HCT116 (cell line): ENCODE results near the gene CD2. TPM values are rescaled to one million over a fixed set of nuclear protein-coding genes. Genes with fewer than 3 reads are reported as not detected.

Source experiments
- ATAC-seq: fragments of 200-7000 bp; cut with Tn5 transposase; 2 replicates; pipeline ENCODE4 v1.9.1; 2020; ENCODE audit warnings: mild to moderate bottlenecking, moderate library complexity
- BruUV-seq: library from RNA; stranded (reverse); fragments of 400-500 nt; replicated peaks from 2 replicates; lab custom pipeline; 2021; lab: Mats Ljungman, UMichigan
- CTCF ChIA-PET: fragments of 300-600 bp; sonication (Branson Sonifier 250); formaldehyde crosslinking; loops from one replicate; lab custom pipeline; 2021; ENCODE audit warnings: antibody characterized with exemption; lab: Charles Lee
- POLR2A ChIA-PET: fragments of 300-600, 350-600 bp; sonication (Branson Sonifier 250); formaldehyde crosslinking; loops from one replicate; lab custom pipeline; 2021; ENCODE audit warnings: antibody characterized with exemption; lab: Charles Lee
- RAD21 ChIA-PET, 2 experiments: fragments of 300-600 bp; sonication (Branson Sonifier 250); formaldehyde crosslinking; loops; one replicate each; lab custom pipeline; 2023; ENCODE audit warnings: low total read pairs in 2 of 2; ENCODE audit not compliant: uncharacterized antibody in 2 of 2, unreplicated experiment in 2 of 2, low non-redundant PET in 1 of 2; lab: Charles Lee
- DNase-seq: peaks from one replicate; pipeline ENCODE4 v3.0.0-alpha.2; 2010; ENCODE audit warnings: low read depth, low spot score
- H2AFZ ChIP-seq: fragments of 200-600 bp; shearing (Covaris generic), sonication (generic); 2 replicates; pipeline ENCODE4 v1.6.1; 2017; ENCODE audit warnings: low read depth, mixed run types, mixed read lengths, antibody characterized with exemption, low read length; ENCODE audit not compliant: poor library complexity, severe bottlenecking
- H3K27ac ChIP-seq: 2 replicates; pipeline ENCODE4 v1.5.1; 2012; ENCODE audit warnings: low read depth, low read length
- H3K27me3 ChIP-seq: fragments of 200-600 bp; sonication (generic); 2 replicates; pipeline ENCODE4 v1.6.1; 2016; ENCODE audit warnings: mixed run types, low read length, mixed read lengths; ENCODE audit not compliant: insufficient read depth
- H3K36me3 ChIP-seq, 2 experiments: fragments of 200-500 bp in 1 of 2; fragments of 200-600 bp in 1 of 2; sonication (Bioruptor generic) in 1 of 2; sonication (generic) in 1 of 2; 2 replicates each; pipeline versions ENCODE4 v1.5.1 to v1.6.1; 2014 to 2016; ENCODE audit warnings: low read length in 2 of 2, inconsistent platforms in 1 of 2, mixed read lengths in 1 of 2, mixed run types in 1 of 2; ENCODE audit not compliant: insufficient read depth in 2 of 2, control insufficient read depth in 1 of 2
- H3K4me1 ChIP-seq, 2 experiments: fragments of 200-600 bp in 1 of 2; sonication (generic) in 1 of 2; 2 replicates each; pipeline versions ENCODE4 v1.5.1 to v1.6.1; 2012 to 2017; ENCODE audit warnings: low read length in 2 of 2, inconsistent platforms in 1 of 2, mild to moderate bottlenecking in 1 of 2, mixed read lengths in 1 of 2, mixed run types in 1 of 2, moderate library complexity in 1 of 2; ENCODE audit not compliant: insufficient read depth in 2 of 2, control insufficient read depth in 1 of 2
- H3K4me2 ChIP-seq: fragments of 200-600 bp; sonication (generic); 2 replicates; pipeline ENCODE4 v1.6.1; 2017; ENCODE audit warnings: mixed run types, low read length, mixed read lengths
- H3K4me3 ChIP-seq, 2 experiments: fragments of 200-600 bp in 1 of 2; sonication (generic) in 1 of 2; replicated peaks in 1 of 2; 2 replicates each; pipeline ENCODE4 v1.5.1; 2011 to 2016; ENCODE audit warnings: low read length in 2 of 2, control low read depth in 1 of 2, low read depth in 1 of 2, mild to moderate bottlenecking in 1 of 2, mixed read lengths in 1 of 2, mixed run types in 1 of 2
- H3K79me2 ChIP-seq: fragments of 200-600 bp; sonication (generic); 2 replicates; pipeline ENCODE4 v1.6.1; 2017; ENCODE audit warnings: mild to moderate bottlenecking, mixed run types, low read length, moderate library complexity, mixed read lengths; ENCODE audit not compliant: insufficient read depth
- H3K9ac ChIP-seq: fragments of 200-600 bp; sonication (generic); 2 replicates; pipeline ENCODE4 v1.6.1; 2016; ENCODE audit warnings: low read length, mixed read lengths
- H3K9me2 ChIP-seq: fragments of 200-600 bp; sonication (generic), shearing (Covaris generic); 2 replicates; pipeline ENCODE4 v1.6.1; 2017; ENCODE audit warnings: mixed run types, mild to moderate bottlenecking, moderate library complexity; ENCODE audit not compliant: insufficient read depth
- H3K9me3 ChIP-seq, 2 experiments: fragments of 200-500 bp in 1 of 2; fragments of 200-600 bp in 1 of 2; sonication (Bioruptor generic) in 1 of 2; sonication (generic) in 1 of 2; 2 replicates each; pipeline ENCODE4 v1.6.1; 2014 to 2017; ENCODE audit warnings: low read length in 2 of 2, mixed read lengths in 2 of 2, inconsistent platforms in 1 of 2, low read depth in 1 of 2, mild to moderate bottlenecking in 1 of 2, mixed run types in 1 of 2, moderate library complexity in 1 of 2; ENCODE audit not compliant: control insufficient read depth in 1 of 2, insufficient read depth in 1 of 2
- H4K20me1 ChIP-seq: fragments of 200-600 bp; sonication (generic), shearing (Covaris generic); 2 replicates; pipeline ENCODE4 v1.6.1; 2017; ENCODE audit warnings: mixed run types, mild to moderate bottlenecking, moderate library complexity; ENCODE audit not compliant: insufficient read depth
- ATF3 ChIP-seq: IDR thresholded peaks from 2 replicates; pipeline ENCODE4 v1.6.1; 2012
- CBX3 ChIP-seq: IDR thresholded peaks from 2 replicates; pipeline ENCODE4 v1.6.1; 2012; ENCODE audit warnings: low read depth
- CEBPB ChIP-seq: IDR thresholded peaks from 2 replicates; pipeline ENCODE4 v1.6.1; 2012; ENCODE audit warnings: low read depth
- CTCF ChIP-seq, 3 experiments: fragments of 200-600 bp in 1 of 3; sonication (generic) in 1 of 3; IDR thresholded peaks in 2 of 3; conservative IDR thresholded peaks in 1 of 3; 2 replicates each; pipeline ENCODE4 v1.5.1; 2012 to 2017; ENCODE audit warnings: low read depth in 2 of 3, low read length in 2 of 3, antibody characterized with exemption in 1 of 3, borderline replicate concordance in 1 of 3, control low read depth in 1 of 3, mild to moderate bottlenecking in 1 of 3, mixed read lengths in 1 of 3, mixed run types in 1 of 3, moderate library complexity in 1 of 3; ENCODE audit not compliant: insufficient read depth in 1 of 3
- EGR1 ChIP-seq: IDR thresholded peaks from 2 replicates; pipeline ENCODE4 v1.6.1; 2012; ENCODE audit warnings: low read depth
- ELF1 ChIP-seq: IDR thresholded peaks from 2 replicates; pipeline ENCODE4 v1.6.1; 2012; ENCODE audit warnings: low read depth, borderline replicate concordance
- EZH2 ChIP-seq: fragments of 200-600 bp; sonication (generic); IDR thresholded peaks from 2 replicates; pipeline ENCODE4 v1.6.1; 2017; ENCODE audit warnings: antibody characterized with exemption, mixed run types
- FOSL1 ChIP-seq: IDR thresholded peaks from 2 replicates; pipeline ENCODE4 v1.6.1; 2012; ENCODE audit warnings: low read depth
- JUND ChIP-seq: IDR thresholded peaks from 2 replicates; pipeline ENCODE4 v1.6.1; 2012
- MAX ChIP-seq: IDR thresholded peaks from 2 replicates; pipeline ENCODE4 v1.6.1; 2012
- POLR2A ChIP-seq: IDR thresholded peaks from 2 replicates; pipeline ENCODE4 v1.7.0; 2011; ENCODE audit warnings: borderline replicate concordance; ENCODE audit not compliant: insufficient read depth, insufficient read length; ENCODE audit errors: extremely low read depth
- POLR2AphosphoS5 ChIP-seq: IDR thresholded peaks from 2 replicates; pipeline ENCODE4 v1.6.1; 2011; ENCODE audit warnings: mild to moderate bottlenecking, low read depth, low read length, moderate library complexity
- RAD21 ChIP-seq: IDR thresholded peaks from 2 replicates; pipeline ENCODE4 v1.6.1; 2012; ENCODE audit warnings: low read depth, mild to moderate bottlenecking
- SIN3A ChIP-seq: IDR thresholded peaks from 2 replicates; pipeline ENCODE4 v1.6.1; 2012; ENCODE audit warnings: low read depth
- SP1 ChIP-seq: IDR thresholded peaks from 2 replicates; pipeline ENCODE4 v1.6.1; 2012; ENCODE audit warnings: low read depth
- SRF ChIP-seq: IDR thresholded peaks from 2 replicates; pipeline ENCODE4 v1.6.1; 2012; ENCODE audit warnings: low read depth
- ZBTB33 ChIP-seq: IDR thresholded peaks from 2 replicates; pipeline ENCODE4 v1.6.1; 2011; ENCODE audit warnings: mild to moderate bottlenecking, low read length, moderate library complexity; ENCODE audit not compliant: insufficient replicate concordance; ENCODE audit errors: extremely low read depth
- ZFX ChIP-seq: fragments of 450-650 bp; IDR thresholded peaks from 2 replicates; pipeline ENCODE4 v1.6.1; 2017
- ZNF274 ChIP-seq: fragments of 200-500 bp; sonication (Bioruptor generic); IDR thresholded peaks from 2 replicates; pipeline ENCODE4 v1.6.1; 2014; ENCODE audit warnings: mild to moderate bottlenecking, low read depth, low read length, inconsistent platforms
- intact Hi-C: fragments of 100-400 bp; cut with micrococcal nuclease; formaldehyde crosslinking; loops from 2 replicates; pipeline ENCODE4 v1.10.0; 2022
- total RNA-seq: library from RNA; stranded (reverse); gene quantifications from one replicate; pipeline ENCODE4 v1.2.1, GENCODE V29; 2021; ENCODE audit not compliant: unreplicated experiment

Gene CD2
- total RNA-seq, 1 experiment from 2014 or later, result 0.57 TPM

GRCh38 chr1:116760487-116760886 is 6.3 kb downstream of the CD2 start:
- ChIA-PET POLR2A (no interaction called here), RAD21 (no interaction called here), CTCF (no interaction called here)
- TF ChIP-seq EGR1 (no peak), ZBTB33 (no peak), POLR2AphosphoS5 (no peak), ZFX (no peak), ZNF274 (no peak), EZH2 (no peak), CTCF (IDR thresholded peaks at IDR 0.05 in 2 of 3, conservative IDR thresholded peaks at IDR 0.05 in 1 of 3; ENCODE audit: borderline replicate concordance in 1 of 3, insufficient read depth in 1 of 3, low read depth in 2 of 3, low read length in 2 of 3) (no peak), CBX3 (no peak), MAX (no peak), CEBPB (no peak), FOSL1 (no peak), SP1 (no peak), RAD21 (no peak), ATF3 (no peak), JUND (no peak), ELF1 (no peak), POLR2A (no peak), SIN3A (no peak), SRF (no peak)
- BruUV-seq, result no TSS peak
- Histone ChIP-seq H3K4me1 (no peaks in the 10 kb centered on the region), H3K27me3 (no peaks in the 10 kb centered on the region), H3K9me3 (no peaks in the 10 kb centered on the region), H3K4me2 (no peak overlapping the region), H3K9ac (no peak overlapping the region), H3K36me3 (no peaks in the 10 kb centered on the region), H4K20me1 (no peaks in the 10 kb centered on the region), H3K27ac (no peak overlapping the region), H3K79me2 (no peaks in the 10 kb centered on the region), H3K4me3 (no peak overlapping the region), H2AFZ (no peak overlapping the region), H3K9me2 (no peaks in the 10 kb centered on the region)
- no peak for DNase-seq
- no peak for ATAC-seq
- intact Hi-C loops, result loop anchor here (10.0 kb wide), 1 partner anchor 54 kb away; no protein-coding TSS in a partner anchor
